Stimulated activated naive CD8-positive, alpha-beta T cell treated with anti-CD3 and anti-CD28 coated beads, Interleukin-15, Interleukin-2, amounts not matched to agents 100 ng/mL and 50 ng/mL, for 24 hours (primary cell): ENCODE results near the gene PTPN5.
A peak's percentile ranks its signal among the peaks of the same experiment; 100 is the strongest.

Experiments
- H3K27ac Mint-ChIP-seq: one replicate; pipeline ENCODE4 v1.8.0; 2021; ENCODE audit warnings: mild to moderate bottlenecking, mixed read lengths
- H3K27me3 Mint-ChIP-seq: one replicate; pipeline ENCODE4 v1.8.0; 2021; ENCODE audit warnings: mixed read lengths
- H3K36me3 Mint-ChIP-seq: one replicate; pipeline ENCODE4 v1.8.0; 2021; ENCODE audit warnings: low read depth, mixed read lengths
- H3K4me1 Mint-ChIP-seq: one replicate; pipeline ENCODE4 v1.8.0; 2021; ENCODE audit warnings: low read depth, mixed read lengths
- H3K4me3 Mint-ChIP-seq: one replicate; pipeline ENCODE4 v1.8.0; 2021; ENCODE audit warnings: mild to moderate bottlenecking, mixed read lengths
- H3K9me3 Mint-ChIP-seq: one replicate; pipeline ENCODE4 v1.8.0; 2021; ENCODE audit warnings: mixed read lengths

Gene PTPN5

GRCh38 chr11:18720091-18720807 lies 71.3 kb downstream of the PTPN5 start:
- Mint-ChIP-seq H3K27ac (no peak overlapping the region), H3K27me3 (no peaks in the 10 kb centered on the region), H3K36me3 (no peaks in the 10 kb centered on the region), H3K4me3 (peak overlapping the region; percentile 86), H3K4me1 (peaks cover 16% of the 10 kb centered on the region), H3K9me3 (no peaks in the 10 kb centered on the region)

DNA sequence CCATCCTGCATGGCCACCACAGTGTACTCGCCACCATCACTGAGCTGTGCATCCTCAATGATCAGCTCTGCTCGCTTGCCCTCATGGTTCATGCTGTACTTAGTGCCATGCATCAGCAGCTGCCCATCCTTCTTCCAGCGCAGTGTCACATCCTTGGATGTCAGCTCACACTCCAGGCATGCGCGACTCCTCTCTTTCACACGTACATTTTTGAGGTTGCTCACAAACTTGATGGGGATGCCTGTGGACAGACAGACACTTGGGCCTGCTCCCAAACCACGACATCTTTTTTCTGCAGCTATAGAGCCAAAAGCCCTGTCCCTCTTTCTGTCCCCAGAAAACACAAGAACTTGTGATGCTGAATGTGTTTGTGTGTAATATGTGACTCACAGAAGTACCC lies 76.1 kb downstream of the PTPN5 start:
- H3K9me3 Mint-ChIP-seq = no peaks in the 10 kb centered on the region
- H3K36me3 Mint-ChIP-seq = no peaks in the 10 kb centered on the region
- H3K27ac Mint-ChIP-seq = no peak overlapping the region
- no peak overlapping the region for H3K4me3 Mint-ChIP-seq
- H3K4me1 Mint-ChIP-seq = peaks cover under 1% of the 10 kb centered on the region
- H3K27me3 Mint-ChIP-seq = no peaks in the 10 kb centered on the region

- no peaks in the 10 kb centered on the region for H3K36me3 Mint-ChIP-seq
- H3K27me3 Mint-ChIP-seq = no peaks in the 10 kb centered on the region
- no peaks in the 10 kb centered on the region for H3K4me1 Mint-ChIP-seq
- no peak overlapping the region for H3K27ac Mint-ChIP-seq
- no peaks in the 10 kb centered on the region for H3K9me3 Mint-ChIP-seq
- H3K4me3 Mint-ChIP-seq = no peak overlapping the region
Observed at GRCh38 chr11:18714443-18714780, 77.2 kb downstream of the PTPN5 start.

DNA sequence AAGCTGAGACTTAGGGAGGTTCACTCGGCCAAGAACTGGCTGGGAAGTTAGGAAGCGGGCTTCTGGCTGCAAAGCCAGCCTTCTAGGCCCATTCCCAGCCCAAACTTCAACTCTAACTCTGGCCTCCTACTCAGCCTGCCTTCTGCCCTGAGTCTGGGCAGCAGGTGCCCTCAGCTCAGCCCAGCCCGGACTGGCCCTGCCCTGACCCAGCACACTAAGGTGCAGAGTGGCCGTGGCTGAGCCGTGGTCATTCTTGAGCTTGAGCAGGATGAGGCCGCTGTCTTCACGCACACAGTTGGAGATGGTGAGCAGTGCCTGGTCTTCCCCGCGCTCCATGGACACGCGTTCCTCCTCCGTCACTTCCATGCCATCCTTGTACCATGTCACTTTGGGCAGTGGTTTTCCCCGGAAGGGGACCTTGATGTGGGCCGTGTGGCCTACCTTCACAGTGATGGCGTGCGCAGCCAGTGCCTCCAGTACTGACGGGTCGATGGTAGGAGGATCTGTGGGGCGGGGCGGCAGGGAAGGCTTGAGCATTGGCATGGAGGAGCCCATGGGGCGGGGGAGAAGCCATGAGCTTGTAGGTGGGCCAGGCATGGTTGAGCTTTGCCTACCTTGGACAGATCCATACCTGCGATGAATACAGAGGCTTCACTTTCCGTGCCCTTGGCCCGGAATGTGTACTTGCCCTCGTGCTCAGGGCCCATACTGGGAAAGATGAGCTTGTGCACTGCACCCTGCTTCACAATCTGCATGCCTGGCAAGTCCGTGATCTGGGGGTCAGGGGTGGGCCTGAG lies 77.8 kb downstream of the PTPN5 start:
- Mint-ChIP-seq H3K9me3 (no peaks in the 10 kb centered on the region), H3K27ac (no peak overlapping the region), H3K36me3 (no peaks in the 10 kb centered on the region), H3K4me3 (no peak overlapping the region), H3K4me1 (no peaks in the 10 kb centered on the region), H3K27me3 (no peaks in the 10 kb centered on the region)

- no peak overlapping the region for H3K4me3 Mint-ChIP-seq
- H3K27me3 Mint-ChIP-seq = no peaks in the 10 kb centered on the region
Observed at GRCh38 chr11:18710545-18710944, 81.1 kb downstream of the PTPN5 start.

GRCh38 chr11:18709414-18709813 lies 82.2 kb downstream of the PTPN5 start:
- H3K27ac Mint-ChIP-seq = no peak overlapping the region
- H3K9me3 Mint-ChIP-seq = no peaks in the 10 kb centered on the region
- peaks cover 23% of the 10 kb centered on the region for H3K4me1 Mint-ChIP-seq
- H3K36me3 Mint-ChIP-seq = no peaks in the 10 kb centered on the region
- H3K27me3 Mint-ChIP-seq = no peaks in the 10 kb centered on the region
- no peak overlapping the region for H3K4me3 Mint-ChIP-seq

More at GRCh38 chr11:18710545-18710944, 81.1 kb downstream of the PTPN5 start:
- H3K4me1 Mint-ChIP-seq = peaks cover 14% of the 10 kb centered on the region
- no peaks in the 10 kb centered on the region for H3K36me3 Mint-ChIP-seq
- H3K27ac Mint-ChIP-seq = no peak overlapping the region
- no peaks in the 10 kb centered on the region for H3K9me3 Mint-ChIP-seq

DNA sequence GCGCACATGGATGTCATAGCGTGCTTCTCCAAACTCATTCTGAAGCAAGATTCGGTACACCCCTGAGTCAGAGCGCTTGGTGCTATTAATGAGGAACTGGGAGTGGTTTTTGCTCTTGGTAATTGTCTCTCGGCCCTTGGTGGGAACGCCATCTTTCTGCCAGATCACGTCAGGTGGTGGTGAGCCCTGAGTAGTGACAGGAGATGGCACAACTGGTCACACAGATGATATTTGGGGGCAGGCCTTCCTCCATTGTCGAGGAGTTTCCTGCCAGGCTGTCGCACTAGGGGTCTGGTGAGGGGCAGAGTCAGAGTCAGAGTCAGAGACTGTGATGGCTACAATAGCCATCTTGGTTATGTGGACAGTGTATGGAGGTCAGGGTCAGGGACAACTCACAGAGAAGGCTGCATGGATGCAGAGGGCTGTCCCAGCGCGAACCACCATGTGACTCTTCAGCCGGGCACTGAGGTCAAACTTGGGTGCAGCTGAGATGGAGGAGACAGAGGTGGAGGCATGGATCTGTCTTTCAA lies 83.7 kb downstream of the PTPN5 start:
- H3K27me3 Mint-ChIP-seq = no peaks in the 10 kb centered on the region
- no peaks in the 10 kb centered on the region for H3K9me3 Mint-ChIP-seq
- peaks cover 23% of the 10 kb centered on the region for H3K4me1 Mint-ChIP-seq
- no peak overlapping the region for H3K27ac Mint-ChIP-seq
- H3K36me3 Mint-ChIP-seq = peaks cover 5% of the 10 kb centered on the region
- no peak overlapping the region for H3K4me3 Mint-ChIP-seq

GRCh38 chr11:18706330-18707243 lies 85.0 kb downstream of the PTPN5 start:
- H3K36me3 Mint-ChIP-seq = peaks cover 5% of the 10 kb centered on the region
- peak overlapping the region; percentile 84 for H3K27ac Mint-ChIP-seq
- H3K4me3 Mint-ChIP-seq = peak overlapping the region; percentile 80
- H3K4me1 Mint-ChIP-seq = peaks cover 23% of the 10 kb centered on the region
- no peaks in the 10 kb centered on the region for H3K27me3 Mint-ChIP-seq
- no peaks in the 10 kb centered on the region for H3K9me3 Mint-ChIP-seq

GRCh38 chr11:18705651-18706281 lies 85.8 kb downstream of the PTPN5 start:
- H3K27ac Mint-ChIP-seq = peak overlapping the region; percentile 26
- H3K36me3 Mint-ChIP-seq = peaks cover 5% of the 10 kb centered on the region
- peak overlapping the region; percentile 46 for H3K4me3 Mint-ChIP-seq
- H3K27me3 Mint-ChIP-seq = no peaks in the 10 kb centered on the region
- H3K9me3 Mint-ChIP-seq = no peaks in the 10 kb centered on the region
- H3K4me1 Mint-ChIP-seq = peaks cover 23% of the 10 kb centered on the region

GRCh38 chr11:18704698-18705097 lies 86.9 kb downstream of the PTPN5 start:
- no peak overlapping the region for H3K27ac Mint-ChIP-seq
- H3K27me3 Mint-ChIP-seq = peaks cover 1% of the 10 kb centered on the region
- H3K36me3 Mint-ChIP-seq = peaks cover 5% of the 10 kb centered on the region
- no peak overlapping the region for H3K4me3 Mint-ChIP-seq
- peaks cover 28% of the 10 kb centered on the region for H3K4me1 Mint-ChIP-seq
- H3K9me3 Mint-ChIP-seq = no peaks in the 10 kb centered on the region

- Mint-ChIP-seq H3K27ac (no peak overlapping the region), H3K4me3 (no peak overlapping the region), H3K9me3 (no peaks in the 10 kb centered on the region), H3K36me3 (peaks cover 5% of the 10 kb centered on the region), H3K27me3 (peaks cover 5% of the 10 kb centered on the region), H3K4me1 (peaks cover 34% of the 10 kb centered on the region)
Observed at GRCh38 chr11:18704045-18704645, 87.5 kb downstream of the PTPN5 start.

DNA sequence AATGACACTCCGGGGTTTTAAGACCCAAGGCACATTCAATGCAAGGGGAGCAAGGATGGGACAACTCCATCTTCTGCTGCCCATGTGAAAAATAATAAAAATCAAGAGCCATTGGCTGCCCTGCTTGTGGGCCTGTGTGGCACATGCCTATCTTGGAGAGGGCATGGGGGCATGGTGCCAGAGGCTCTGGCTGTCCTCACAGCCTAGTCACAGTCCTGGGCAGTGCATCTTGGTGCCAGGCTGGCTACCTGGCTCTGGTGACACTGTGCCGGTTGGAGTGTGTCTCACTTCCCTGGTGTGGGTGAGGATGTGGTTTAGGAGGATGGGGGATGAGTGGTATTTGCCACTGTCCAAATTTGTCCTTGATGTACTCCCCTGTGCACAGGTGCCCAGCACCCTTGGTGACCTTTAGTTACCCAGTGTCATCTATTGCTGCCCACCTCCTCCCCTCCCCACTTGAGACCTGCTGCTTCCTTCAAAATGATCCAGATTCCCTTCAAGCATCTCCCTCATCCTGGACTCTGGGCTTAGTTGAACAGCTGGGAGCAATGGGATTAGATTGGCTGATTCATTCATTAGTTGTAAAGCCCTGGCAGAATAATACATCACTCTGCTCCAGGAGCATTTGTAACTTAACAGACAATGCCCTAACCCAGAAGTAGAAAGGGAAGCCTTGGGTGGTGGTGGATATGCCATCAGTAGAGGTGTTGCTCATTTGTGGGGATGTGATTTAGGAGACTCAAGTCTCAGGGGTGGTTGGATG lies 88.4 kb downstream of the PTPN5 start:
- Mint-ChIP-seq H3K36me3 (peaks cover 5% of the 10 kb centered on the region), H3K9me3 (no peaks in the 10 kb centered on the region)

DNA sequence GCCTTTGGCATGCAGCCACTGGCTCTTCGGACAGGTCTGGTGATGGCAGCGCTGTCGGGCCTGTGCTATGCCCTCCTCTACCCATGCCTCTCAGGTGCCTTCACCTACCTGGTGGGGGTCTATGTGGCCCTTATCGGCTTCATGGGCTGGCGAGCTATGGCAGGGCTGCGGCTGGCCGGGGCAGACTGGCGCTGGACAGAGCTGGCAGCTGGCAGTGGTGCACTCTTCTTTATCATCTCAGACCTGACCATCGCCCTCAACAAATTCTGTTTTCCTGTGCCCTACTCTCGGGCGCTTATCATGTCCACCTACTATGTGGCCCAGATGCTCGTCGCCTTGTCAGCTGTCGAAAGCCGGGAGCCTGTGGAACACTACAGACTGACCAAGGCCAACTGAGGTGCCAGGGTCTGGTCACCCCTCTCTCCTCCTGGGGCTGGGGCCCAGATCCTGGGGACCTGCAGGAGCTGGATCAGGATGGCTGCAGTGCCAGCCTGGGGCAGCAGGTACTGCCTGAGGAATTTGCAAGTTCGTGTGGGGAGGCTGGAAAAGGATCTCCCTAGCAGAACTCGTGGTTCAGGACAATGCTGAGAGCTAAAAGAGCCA lies 89.9 kb downstream of the PTPN5 start:
- no peak overlapping the region for H3K4me3 Mint-ChIP-seq
- H3K27ac Mint-ChIP-seq = no peak overlapping the region
- no peaks in the 10 kb centered on the region for H3K9me3 Mint-ChIP-seq
- peaks cover 35% of the 10 kb centered on the region for H3K4me1 Mint-ChIP-seq
- peaks cover 5% of the 10 kb centered on the region for H3K36me3 Mint-ChIP-seq
- H3K27me3 Mint-ChIP-seq = peaks cover 5% of the 10 kb centered on the region

More for the DNA sequence above, 88.4 kb downstream of the PTPN5 start:
- peaks cover 5% of the 10 kb centered on the region for H3K27me3 Mint-ChIP-seq
- no peak overlapping the region for H3K27ac Mint-ChIP-seq
- peaks cover 37% of the 10 kb centered on the region for H3K4me1 Mint-ChIP-seq
- H3K4me3 Mint-ChIP-seq = no peak overlapping the region
